Hematopoietic multipotent progenitor cell treated with erythropoietin and hydrocortisone succinate and interleukin-3 and kit ligand, for 4 days (in vitro differentiated cells): Measurements from ENCODE around the gene HECW1.
"Not testable (repeated sequence)": the region's sequence is repeated elsewhere in the genome, so short reads cannot be mapped to it uniquely, and the experiment has no call there.

Experiments
- DNase-seq: peaks from one replicate; pipeline ENCODE4 v3.0.0-alpha.2; 2015

HECW1 gene

GRCh38 chr7:43210539-43210938 is 98.1 kb downstream of the HECW1 start:
- DNase-seq: not testable (repeated sequence)

- no peak for DNase-seq
Measured at GRCh38 chr7:43211286-43211685, 98.8 kb downstream of the HECW1 start.

- DNase-seq: no peak
Measured at GRCh38 chr7:43211693-43212092, 99.2 kb downstream of the HECW1 start.

GRCh38 chr7:43212921-43213320 is 100.5 kb downstream of the HECW1 start:
- no peak for DNase-seq

- no peak for DNase-seq
Measured at GRCh38 chr7:43215061-43215460, 102.6 kb downstream of the HECW1 start.

- DNase-seq: no peak
Measured at GRCh38 chr7:43217055-43217454, 104.6 kb downstream of the HECW1 start.

GRCh38 chr7:43218901-43219300 is 106.5 kb downstream of the HECW1 start:
- not testable (repeated sequence) for DNase-seq

- no peak for DNase-seq
Measured at GRCh38 chr7:43220250-43220649, 107.8 kb downstream of the HECW1 start.

- no peak for DNase-seq
Measured at GRCh38 chr7:43220742-43221141, 108.3 kb downstream of the HECW1 start.

GRCh38 chr7:43229801-43230200 is 117.4 kb downstream of the HECW1 start:
- DNase-seq: peak; percentile 60

- DNase-seq: peak; percentile 37
Measured at GRCh38 chr7:43232366-43232765, 119.9 kb downstream of the HECW1 start.

GRCh38 chr7:43234073-43234472 is 121.6 kb downstream of the HECW1 start:
- no peak for DNase-seq

GRCh38 chr7:43234968-43235367 is 122.5 kb downstream of the HECW1 start:
- DNase-seq: no peak

- no peak for DNase-seq
Measured at GRCh38 chr7:43240565-43240964, 128.1 kb downstream of the HECW1 start.

GRCh38 chr7:43242628-43243255 is 130.3 kb downstream of the HECW1 start:
- DNase-seq: no peak

- DNase-seq: no peak
Measured at GRCh38 chr7:43244232-43244631, 131.8 kb downstream of the HECW1 start.

- DNase-seq: no peak
Measured at GRCh38 chr7:43244784-43245183, 132.3 kb downstream of the HECW1 start.

GRCh38 chr7:43247757-43248156 is 135.3 kb downstream of the HECW1 start:
- DNase-seq: no peak

- no peak for DNase-seq
Measured at GRCh38 chr7:43248553-43248952, 136.1 kb downstream of the HECW1 start.

- DNase-seq: no peak
Measured at GRCh38 chr7:43248961-43249822, 136.7 kb downstream of the HECW1 start.

GRCh38 chr7:43249823-43250145 is 137.3 kb downstream of the HECW1 start:
- DNase-seq: no peak

- peak; percentile 91 for DNase-seq
Measured at GRCh38 chr7:43260980-43261878, 148.8 kb downstream of the HECW1 start.

- no peak for DNase-seq
Measured at GRCh38 chr7:43265139-43265538, 152.7 kb downstream of the HECW1 start.
